VCaP (cell line): ENCODE measurements around the gene PMF1.

Source experiments
- H3K27ac ChIP-seq: fragments of 450-650 bp; 2 replicates; pipeline ENCODE4 v1.5.1; 2017
- CTCF ChIP-seq: fragments of 450-650 bp; conservative IDR thresholded peaks from 2 replicates; pipeline ENCODE4 v1.5.1; 2017; ENCODE audit warnings: mild to moderate bottlenecking, moderate library complexity

PMF1 gene

DNA sequence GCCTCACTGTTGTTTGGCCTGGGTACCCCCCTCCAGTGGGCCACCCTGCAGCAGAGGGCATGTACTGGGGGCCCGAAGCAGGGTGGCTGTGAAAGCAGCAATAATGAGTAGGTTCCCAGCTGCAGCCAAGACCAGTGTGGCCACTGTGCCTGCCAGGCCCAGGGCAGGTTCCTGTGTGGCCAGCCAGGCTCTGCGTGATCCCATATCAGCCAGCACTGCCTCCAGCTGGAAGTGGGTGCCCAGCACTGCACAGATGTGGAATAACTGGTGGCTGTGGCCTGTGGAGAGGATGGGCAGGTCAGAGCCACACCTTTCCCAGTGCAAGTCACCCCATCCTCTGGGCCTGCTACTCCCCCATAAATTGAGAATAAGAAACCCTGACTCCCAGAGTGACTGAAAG lies 31.3 kb downstream of the PMF1 start:
- no peak overlapping the region for H3K27ac ChIP-seq
- TF ChIP-seq CTCF: no peak

- no peak for TF ChIP-seq CTCF
- H3K27ac ChIP-seq: no peak overlapping the region
Observed at GRCh38 chr1:156244712-156245111, 31.9 kb downstream of the PMF1 start.

GRCh38 chr1:156245451-156246232 lies 32.8 kb downstream of the PMF1 start:
- no peak for TF ChIP-seq CTCF
- H3K27ac ChIP-seq: peak overlapping the region; percentile 40; the same call in 1 of the 2 replicates

DNA sequence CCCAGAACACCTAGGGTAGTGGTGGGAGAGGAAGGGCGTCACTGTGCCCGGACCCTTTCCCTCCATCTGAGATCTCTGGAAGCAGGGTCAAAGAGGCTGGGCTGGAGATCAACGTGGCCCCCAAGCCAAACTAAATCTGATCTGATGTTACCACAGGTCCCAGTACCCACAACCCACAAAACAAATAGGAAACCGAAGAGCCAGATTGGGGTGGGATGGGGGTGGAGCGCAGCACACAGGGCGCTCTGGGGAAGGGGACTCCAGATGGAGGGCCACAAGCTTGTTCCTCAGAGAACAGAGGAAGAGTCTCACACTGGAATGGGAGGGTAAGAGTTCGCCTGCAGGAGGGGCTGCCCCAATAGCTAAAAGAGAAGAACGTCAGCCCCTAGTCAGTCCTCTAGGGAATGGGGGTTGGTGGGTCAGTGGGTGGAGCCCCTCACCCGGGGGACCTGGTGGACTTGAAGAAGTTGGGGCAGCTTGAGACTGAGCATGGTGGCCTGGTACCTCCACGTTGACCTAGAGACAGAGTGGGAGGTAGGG lies 33.5 kb downstream of the PMF1 start:
- H3K27ac ChIP-seq: peak overlapping the region; percentile 40; the same call in 1 of the 2 replicates
- TF ChIP-seq CTCF: no peak

GRCh38 chr1:156246781-156247459 lies 34.1 kb downstream of the PMF1 start:
- no peak for TF ChIP-seq CTCF
- no peak overlapping the region for H3K27ac ChIP-seq

GRCh38 chr1:156247460-156248322 lies 34.9 kb downstream of the PMF1 start, which contains the start of gene PAQR6:
Gene PAQR6, minus strand, starts transcription at chr1:156248056. Its CDS starts 1,325 bp downstream, at chr1:156246731.
- H3K27ac ChIP-seq: no peak within 1 kb of the TSS
- no peak for TF ChIP-seq CTCF

GRCh38 chr1:156248323-156248683 lies 35.5 kb downstream of the PMF1 start:
- no peak for TF ChIP-seq CTCF
- no peak overlapping the region for H3K27ac ChIP-seq
